ENCODE results near the gene SLAIN2. TPM values are rescaled to one million over a fixed set of nuclear protein-coding genes. Genes with fewer than 3 reads are reported as not detected.

SLAIN2 gene
- polyA plus RNA-seq, 3 donors = 13.9 to 24.1 (median 17.6) TPM

DNA sequence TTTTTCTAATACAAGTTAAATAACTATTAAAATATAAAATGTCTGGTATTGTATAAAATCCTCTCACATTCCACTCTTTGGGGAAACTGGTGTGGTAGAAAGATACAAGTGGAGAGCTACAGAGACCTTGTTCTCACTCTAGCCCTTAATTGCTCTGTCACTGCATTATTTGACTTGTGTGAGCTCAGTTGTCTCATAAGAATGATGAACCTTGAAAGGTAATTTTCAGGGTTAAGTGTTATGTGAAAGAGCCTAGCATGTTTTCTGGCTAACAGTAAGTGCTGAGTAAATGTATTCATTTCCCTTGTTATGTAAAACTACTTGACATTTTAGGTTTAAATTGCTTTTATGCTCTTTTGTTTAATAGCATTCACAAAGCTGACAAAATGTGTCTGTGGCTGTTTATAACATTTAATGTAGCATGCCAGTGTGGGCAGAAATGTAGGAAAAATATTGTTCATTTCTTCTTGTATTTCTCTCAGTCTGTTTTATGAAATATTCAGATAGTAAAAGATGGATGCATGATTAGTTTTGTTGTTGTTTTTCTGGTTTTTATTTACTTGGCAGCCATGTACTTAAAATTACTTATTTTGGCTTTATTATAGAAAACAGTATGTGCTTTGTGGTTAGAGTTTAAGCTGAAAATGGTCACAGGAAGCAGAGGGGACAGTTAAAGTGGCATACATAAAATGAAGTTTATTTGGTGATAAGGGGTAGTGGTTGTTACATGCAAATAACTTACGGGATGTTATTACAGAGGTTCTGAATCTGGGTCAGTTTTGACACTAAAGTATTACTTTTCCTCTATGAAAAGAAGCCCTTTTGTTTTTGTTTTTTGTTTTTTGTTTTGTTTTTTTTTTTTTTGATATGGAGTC, 29.2 kb downstream of the SLAIN2 start:
- Histone ChIP-seq H3K27ac (ENCODE audit: low read depth in 1 of 2, low read length in 2 of 2) (no peak overlapping the region), H3K9ac (ENCODE audit: insufficient read depth, low read length, poor library complexity, severe bottlenecking) (no peak overlapping the region), H3K4me1 (ENCODE audit: control insufficient read depth in 1 of 2, insufficient read depth in 2 of 2, low read length in 2 of 2) (peaks cover 0 to 2% of the 10 kb centered on the region in 2 donors), H2AFZ (ENCODE audit: insufficient read depth, low read depth, low read length, poor library complexity, severe bottlenecking) (no peak overlapping the region), H3K36me3 (replicated peaks in 1 of 2; ENCODE audit: control insufficient read depth in 1 of 2, insufficient read depth in 2 of 2, low read length in 2 of 2) (peaks cover 3 to 4% of the 10 kb centered on the region in 2 donors), H3K27me3 (ENCODE audit: control insufficient read depth in 2 of 2, insufficient read depth in 2 of 2, low read length in 2 of 2) (no peaks in the 10 kb centered on the region), H3K79me2 (ENCODE audit: insufficient read depth, low read length) (peaks cover 49% of the 10 kb centered on the region), H4K20me1 (ENCODE audit: insufficient read depth, low read length) (peaks cover 98% of the 10 kb centered on the region), H3K9me3 (replicated peaks in 1 of 2; ENCODE audit: control insufficient read depth in 1 of 2, insufficient read depth in 1 of 2, low read length in 2 of 2) (no peaks in the 10 kb centered on the region), H3K4me3 (replicated peaks in 1 of 3; ENCODE audit: low read depth in 2 of 3, low read length in 3 of 3) (no peak overlapping the region), H3K4me2 (replicated peaks; ENCODE audit: extremely low read depth, low read length, poor library complexity, severe bottlenecking) (no peak overlapping the region)
- no CpG with 5 or more reads among the region's 1 CpG for WGBS (ENCODE audit: insufficient coverage)
- H3K36me3 Mint-ChIP-seq = peaks cover 8 to 19% of the 10 kb centered on the region in 2 donors
- TF ChIP-seq, protein P1, sequence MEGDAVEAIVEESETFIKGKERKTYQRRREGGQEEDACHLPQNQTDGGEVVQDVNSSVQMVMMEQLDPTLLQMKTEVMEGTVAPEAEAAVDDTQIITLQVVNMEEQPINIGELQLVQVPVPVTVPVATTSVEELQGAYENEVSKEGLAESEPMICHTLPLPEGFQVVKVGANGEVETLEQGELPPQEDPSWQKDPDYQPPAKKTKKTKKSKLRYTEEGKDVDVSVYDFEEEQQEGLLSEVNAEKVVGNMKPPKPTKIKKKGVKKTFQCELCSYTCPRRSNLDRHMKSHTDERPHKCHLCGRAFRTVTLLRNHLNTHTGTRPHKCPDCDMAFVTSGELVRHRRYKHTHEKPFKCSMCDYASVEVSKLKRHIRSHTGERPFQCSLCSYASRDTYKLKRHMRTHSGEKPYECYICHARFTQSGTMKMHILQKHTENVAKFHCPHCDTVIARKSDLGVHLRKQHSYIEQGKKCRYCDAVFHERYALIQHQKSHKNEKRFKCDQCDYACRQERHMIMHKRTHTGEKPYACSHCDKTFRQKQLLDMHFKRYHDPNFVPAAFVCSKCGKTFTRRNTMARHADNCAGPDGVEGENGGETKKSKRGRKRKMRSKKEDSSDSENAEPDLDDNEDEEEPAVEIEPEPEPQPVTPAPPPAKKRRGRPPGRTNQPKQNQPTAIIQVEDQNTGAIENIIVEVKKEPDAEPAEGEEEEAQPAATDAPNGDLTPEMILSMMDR (IDR thresholded peaks at IDR 0.05) = no peak
- H3K27ac Mint-ChIP-seq = peak overlapping the region in 1 of 7 donors; percentile 51
- intact Hi-C loops (cut with micrococcal nuclease) = no loop called here
- no peaks in the 10 kb centered on the region for H3K9me3 Mint-ChIP-seq
- peaks cover 0 to 2% (median 1%) of the 10 kb centered on the region in 3 donors for H3K27me3 Mint-ChIP-seq (ENCODE audit: low read depth in 3 of 3)
- peaks cover 13% of the 10 kb centered on the region for H3K4me1 Mint-ChIP-seq
- no peak for DNase-seq
- H3K4me3 Mint-ChIP-seq = no peak overlapping the region

DNA sequence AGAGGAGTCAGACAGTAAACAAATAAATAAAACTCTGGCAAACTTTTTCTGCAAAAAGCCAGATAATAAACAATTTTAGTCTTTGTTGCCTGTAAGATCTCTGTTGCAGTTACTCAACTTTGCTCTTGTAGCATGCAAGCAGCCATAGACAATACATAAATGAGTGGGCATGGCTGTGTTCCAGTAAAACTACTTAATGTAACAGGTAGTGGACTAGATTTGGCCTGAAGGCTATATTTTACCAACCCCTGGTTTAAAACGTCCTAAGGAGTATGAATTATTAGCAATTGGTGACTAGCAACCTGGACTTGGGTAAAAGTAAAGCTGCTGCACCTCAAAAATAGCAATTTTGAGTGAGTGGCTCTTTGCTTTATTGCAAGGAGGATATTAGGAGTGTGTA, 30.9 kb downstream of the SLAIN2 start:
- Histone ChIP-seq H2AFZ (ENCODE audit: insufficient read depth, low read depth, low read length, poor library complexity, severe bottlenecking) (no peak overlapping the region), H3K79me2 (ENCODE audit: insufficient read depth, low read length) (peaks cover 32% of the 10 kb centered on the region), H3K27ac (ENCODE audit: low read depth in 1 of 2, low read length in 2 of 2) (no peak overlapping the region), H3K36me3 (replicated peaks in 1 of 2; ENCODE audit: control insufficient read depth in 1 of 2, insufficient read depth in 2 of 2, low read length in 2 of 2) (peaks cover 3 to 4% of the 10 kb centered on the region in 2 donors), H3K4me3 (replicated peaks in 1 of 3; ENCODE audit: low read depth in 2 of 3, low read length in 3 of 3) (no peak overlapping the region), H3K9me3 (replicated peaks in 1 of 2; ENCODE audit: control insufficient read depth in 1 of 2, insufficient read depth in 1 of 2, low read length in 2 of 2) (no peaks in the 10 kb centered on the region), H3K27me3 (ENCODE audit: control insufficient read depth in 2 of 2, insufficient read depth in 2 of 2, low read length in 2 of 2) (no peaks in the 10 kb centered on the region), H4K20me1 (ENCODE audit: insufficient read depth, low read length) (peaks cover 87% of the 10 kb centered on the region), H3K4me2 (replicated peaks; ENCODE audit: extremely low read depth, low read length, poor library complexity, severe bottlenecking) (no peak overlapping the region), H3K9ac (ENCODE audit: insufficient read depth, low read length, poor library complexity, severe bottlenecking) (no peak overlapping the region), H3K4me1 (ENCODE audit: control insufficient read depth in 1 of 2, insufficient read depth in 2 of 2, low read length in 2 of 2) (peaks cover 0 to 9% of the 10 kb centered on the region in 2 donors)
- no peak overlapping the region for H3K27ac Mint-ChIP-seq
- intact Hi-C loops (cut with micrococcal nuclease) = no loop called here
- H3K36me3 Mint-ChIP-seq = peaks cover 8 to 23% of the 10 kb centered on the region in 2 donors
- 75% methylated on average over 1 of the region's 1 CpG for WGBS (ENCODE audit: insufficient coverage)
- no peak overlapping the region for H3K4me3 Mint-ChIP-seq
- H3K9me3 Mint-ChIP-seq = peaks cover 0 to 2% (median 0%) of the 10 kb centered on the region in 7 donors
- TF ChIP-seq, protein P1 (IDR thresholded peaks at IDR 0.05) = no peak
- H3K4me1 Mint-ChIP-seq = peaks cover 18% of the 10 kb centered on the region
- H3K27me3 Mint-ChIP-seq (ENCODE audit: low read depth in 3 of 3) = peaks cover 0 to 2% (median 1%) of the 10 kb centered on the region in 3 donors
- DNase-seq = no peak
